Measurements from ENCODE around the gene C1orf226.
"Not testable (repeated sequence)": the region's sequence is repeated elsewhere in the genome, so short reads cannot be mapped to it uniquely, and the experiment has no call there.

Gene C1orf226

DNA sequence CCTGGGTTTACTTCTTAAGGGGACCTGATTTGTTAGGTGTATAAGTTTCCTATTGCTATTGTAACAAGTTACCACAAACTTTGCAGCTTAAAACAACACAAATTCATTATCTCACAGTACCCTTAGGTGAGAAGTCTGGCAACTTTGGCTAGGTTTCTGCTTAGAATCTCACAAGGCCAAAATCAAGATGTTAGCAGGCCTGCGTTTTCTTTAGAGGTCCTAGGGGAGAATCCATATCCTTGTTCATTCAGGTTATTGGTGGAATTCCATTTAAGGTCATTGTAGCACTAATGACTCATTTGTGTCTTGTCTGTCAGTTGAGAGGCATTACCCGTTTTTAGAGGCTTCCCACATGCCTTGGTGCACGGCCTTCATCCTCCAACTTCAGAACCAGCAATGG, 38.6 kb downstream of the C1orf226 start:
- no peak for DNase-seq (ENCODE audit: low spot score)
- ChIA-PET CTCF (no interaction called here), POLR2A (ENCODE audit: low non-redundant PET) (no interaction called here)
- TF ChIP-seq, protein P1, sequence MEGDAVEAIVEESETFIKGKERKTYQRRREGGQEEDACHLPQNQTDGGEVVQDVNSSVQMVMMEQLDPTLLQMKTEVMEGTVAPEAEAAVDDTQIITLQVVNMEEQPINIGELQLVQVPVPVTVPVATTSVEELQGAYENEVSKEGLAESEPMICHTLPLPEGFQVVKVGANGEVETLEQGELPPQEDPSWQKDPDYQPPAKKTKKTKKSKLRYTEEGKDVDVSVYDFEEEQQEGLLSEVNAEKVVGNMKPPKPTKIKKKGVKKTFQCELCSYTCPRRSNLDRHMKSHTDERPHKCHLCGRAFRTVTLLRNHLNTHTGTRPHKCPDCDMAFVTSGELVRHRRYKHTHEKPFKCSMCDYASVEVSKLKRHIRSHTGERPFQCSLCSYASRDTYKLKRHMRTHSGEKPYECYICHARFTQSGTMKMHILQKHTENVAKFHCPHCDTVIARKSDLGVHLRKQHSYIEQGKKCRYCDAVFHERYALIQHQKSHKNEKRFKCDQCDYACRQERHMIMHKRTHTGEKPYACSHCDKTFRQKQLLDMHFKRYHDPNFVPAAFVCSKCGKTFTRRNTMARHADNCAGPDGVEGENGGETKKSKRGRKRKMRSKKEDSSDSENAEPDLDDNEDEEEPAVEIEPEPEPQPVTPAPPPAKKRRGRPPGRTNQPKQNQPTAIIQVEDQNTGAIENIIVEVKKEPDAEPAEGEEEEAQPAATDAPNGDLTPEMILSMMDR (conservative IDR thresholded peaks at IDR 0.05; ENCODE audit: low read depth) = no peak
- no peak overlapping the region for H3K27ac ChIP-seq

DNA sequence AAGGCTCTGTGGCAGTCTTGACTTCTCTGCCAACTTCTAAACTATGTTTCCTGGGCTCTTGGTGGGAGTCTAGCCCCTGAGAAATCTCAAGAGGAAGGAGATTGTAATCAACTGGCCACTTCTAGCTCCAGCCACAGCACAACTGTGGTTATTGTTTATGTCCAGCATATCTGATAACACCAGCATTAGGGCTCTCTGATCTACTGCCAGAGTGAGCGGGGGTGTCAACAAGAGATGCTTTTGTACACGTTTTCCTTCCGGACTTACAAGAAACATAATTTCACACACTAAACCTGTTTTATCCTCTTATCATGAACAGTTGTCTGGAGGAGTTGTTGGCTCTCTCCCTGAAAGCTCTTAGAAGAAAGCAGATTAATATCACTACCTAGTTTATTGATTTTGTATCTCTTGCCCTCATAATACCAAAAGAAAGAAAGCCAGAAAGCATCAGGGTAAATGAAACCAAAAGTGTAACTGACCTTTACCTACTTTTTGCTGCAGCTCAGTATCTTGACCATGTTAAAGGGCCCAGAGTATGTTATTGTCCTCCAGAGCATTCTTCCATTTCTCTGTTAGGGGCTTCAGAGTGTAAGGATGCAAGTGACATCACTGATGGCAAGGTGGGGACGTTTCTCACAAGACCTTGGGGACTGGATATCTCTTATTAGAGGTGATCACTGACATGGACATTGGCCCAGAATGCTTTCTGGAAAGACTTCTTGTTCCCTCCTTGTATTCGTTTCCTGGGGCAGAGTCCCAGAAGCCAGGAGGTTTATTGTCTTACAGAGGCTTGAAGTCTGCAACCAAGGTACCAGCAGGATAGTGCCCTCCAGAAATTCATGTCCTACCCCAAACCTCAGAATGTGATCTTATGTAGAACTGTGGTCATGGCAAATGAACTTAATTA, 40.0 kb downstream of the C1orf226 start:
- TF ChIP-seq, protein P1 (conservative IDR thresholded peaks at IDR 0.05; ENCODE audit: low read depth) = no peak
- no peak overlapping the region for H3K27ac ChIP-seq
- ChIA-PET CTCF (no interaction called here), POLR2A (ENCODE audit: low non-redundant PET) (no interaction called here)
- no peak for DNase-seq (ENCODE audit: low spot score)

DNA sequence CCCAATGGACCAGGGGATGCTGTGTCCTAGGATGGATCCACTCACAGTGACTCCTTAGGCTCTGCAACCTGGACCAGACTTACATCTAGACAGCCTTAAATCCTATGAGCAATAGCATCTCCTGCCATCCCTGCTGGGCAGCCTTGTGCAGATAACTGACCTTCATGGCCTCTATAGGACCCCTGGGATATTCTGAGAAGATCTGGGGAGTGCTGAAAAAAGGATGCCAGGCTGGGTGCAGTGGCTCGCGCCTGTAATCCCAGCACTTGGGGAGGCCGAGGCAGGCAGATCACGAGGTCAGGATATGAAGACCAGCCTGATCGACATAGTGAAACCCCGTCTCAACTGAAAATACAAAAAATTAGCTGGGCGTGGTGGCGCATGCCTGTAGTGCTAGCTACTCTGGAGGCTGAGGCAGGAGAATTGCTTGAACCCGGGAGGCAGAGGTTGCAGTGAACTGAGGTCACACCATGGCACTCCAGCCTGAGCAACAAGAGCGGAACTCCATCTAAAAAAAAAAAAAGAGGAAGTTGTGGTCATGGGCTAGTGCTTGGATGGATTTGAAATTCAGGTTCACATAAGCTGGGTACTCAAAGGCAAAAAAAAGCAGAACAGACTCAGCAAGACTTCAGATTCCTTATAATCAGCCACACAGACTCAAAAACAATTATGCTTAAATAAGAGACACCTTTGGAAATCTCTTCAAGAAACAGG, 41.3 kb downstream of the C1orf226 start:
- TF ChIP-seq, protein P1 (conservative IDR thresholded peaks at IDR 0.05; ENCODE audit: low read depth) = no peak
- no peak overlapping the region for H3K27ac ChIP-seq
- DNase-seq (ENCODE audit: low spot score) = no peak
- ChIA-PET POLR2A (ENCODE audit: low non-redundant PET) (no interaction called here), CTCF (no interaction called here)

DNA sequence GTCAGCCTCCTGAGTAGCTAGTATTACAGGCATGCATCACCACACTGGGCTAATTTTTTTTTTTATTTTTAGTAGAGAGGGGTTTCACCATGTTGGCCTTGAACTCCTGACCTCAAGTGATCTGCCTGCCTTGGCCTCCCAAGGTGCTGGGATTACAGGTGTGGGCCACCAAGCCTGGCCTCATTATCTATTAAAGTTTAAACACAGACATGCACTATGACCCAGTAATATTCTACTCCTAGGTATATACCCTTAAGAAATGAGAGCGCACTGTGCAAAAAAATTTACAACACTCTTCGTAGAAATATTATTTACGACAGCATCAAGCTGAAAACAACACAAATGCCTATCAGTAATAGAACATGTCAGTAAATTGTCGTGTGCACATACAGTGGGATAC, 49.1 kb downstream of the C1orf226 start:
- TF ChIP-seq, protein P1 (conservative IDR thresholded peaks at IDR 0.05; ENCODE audit: low read depth) = no peak
- H3K27ac ChIP-seq = no peak overlapping the region
- no peak for DNase-seq (ENCODE audit: low spot score)
- CTCF ChIA-PET = no interaction called here
- POLR2A ChIA-PET (ENCODE audit: low non-redundant PET) = no interaction called here

DNA sequence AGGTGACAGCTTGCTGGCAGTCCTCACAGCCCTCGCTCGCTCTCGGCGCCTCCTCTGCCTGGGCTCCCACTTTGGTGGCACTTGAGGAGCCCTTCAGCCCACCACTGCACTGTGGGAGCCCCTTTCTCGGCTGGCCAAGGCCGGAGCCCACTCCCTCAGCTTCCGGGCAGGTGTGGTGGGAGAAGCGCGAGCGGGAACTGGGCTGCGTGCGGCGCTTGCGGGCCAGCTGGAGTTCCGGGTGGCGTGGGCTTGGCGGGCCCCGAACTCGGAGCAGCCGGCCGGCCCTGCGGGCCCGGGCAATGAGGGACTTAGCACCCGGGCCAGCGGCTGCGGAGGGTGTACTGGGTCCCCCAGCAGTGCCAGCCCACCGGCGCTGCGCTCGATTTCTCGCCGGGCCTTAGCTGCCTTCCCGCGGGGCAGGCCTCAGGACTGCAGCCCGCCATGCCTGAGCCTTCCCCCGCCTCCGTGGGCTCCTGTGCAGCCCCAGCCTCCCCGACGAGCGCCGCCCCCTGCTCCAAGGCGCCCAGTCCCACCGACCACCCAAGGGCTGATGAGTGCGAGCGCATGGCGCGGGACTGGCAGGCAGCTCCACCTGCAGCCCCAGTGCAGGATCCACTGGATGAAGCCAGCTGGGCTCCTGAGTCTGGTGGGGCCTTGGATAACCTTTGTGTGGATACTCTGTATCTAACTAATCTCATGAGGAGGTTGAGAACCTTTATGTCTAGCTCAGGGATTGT, 51.6 kb downstream of the C1orf226 start:
- CTCF ChIA-PET; H3K27ac ChIP-seq; DNase-seq (ENCODE audit: low spot score); POLR2A ChIA-PET (ENCODE audit: low non-redundant PET): not testable (repeated sequence)

Measured in RWPE1 (cell line).